Ovary (tissue), 3 donors: Measurements from ENCODE around the gene NRXN3.

Experiments used
- EP300 ChIP-seq: sonication (generic); formaldehyde crosslinking; IDR thresholded peaks from one replicate; pipeline ENCODE4 v1.6.1; 2017; ENCODE audit warnings: antibody characterized with exemption
- TF ChIP-seq, protein P1 (sequence below), 3 donors: fragments of 450-650 bp in 2 of 3; fragments of 200-600 bp in 1 of 3; IDR thresholded peaks; one replicate each; pipeline versions ENCODE4 v1.5.1 to v1.8.0; 2016 to 2022; ENCODE audit warnings: antibody characterized with exemption in 3 of 3, mild to moderate bottlenecking in 1 of 3
- donor health status: DM: no; HTN: no; CAD: no.

DNA sequence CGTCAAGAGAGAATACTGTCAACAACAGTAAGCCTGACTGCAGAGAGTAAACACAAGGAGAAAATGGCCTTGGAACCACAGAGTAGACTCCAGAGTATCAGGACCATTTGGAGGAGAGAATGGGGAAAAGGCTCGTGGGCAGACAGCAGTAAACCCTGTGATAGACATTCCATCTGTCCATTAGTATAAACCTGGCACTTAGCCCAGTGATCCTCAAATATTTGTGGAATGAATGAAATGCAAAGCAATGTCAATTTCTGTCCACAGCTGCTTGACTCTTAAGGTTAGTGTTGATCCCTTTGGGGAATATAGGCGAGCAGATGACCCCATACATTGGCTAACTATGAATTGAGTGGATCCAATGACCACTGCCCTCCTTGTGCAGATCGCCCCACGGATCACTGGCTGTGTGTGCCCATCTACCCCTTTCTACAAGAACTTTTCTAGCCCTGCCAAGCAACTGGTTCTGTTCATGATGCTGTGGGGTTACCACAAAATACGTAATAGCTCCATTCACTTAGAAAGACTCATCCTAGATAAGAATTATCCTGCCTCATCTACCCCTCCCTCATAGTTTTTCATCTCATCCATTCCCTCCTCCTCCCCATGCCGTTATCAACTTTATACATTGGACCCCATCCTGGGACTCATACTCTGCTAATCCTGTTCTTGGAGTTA is 846.8 kb downstream of the NRXN3 start:
- TF ChIP-seq, protein P1, sequence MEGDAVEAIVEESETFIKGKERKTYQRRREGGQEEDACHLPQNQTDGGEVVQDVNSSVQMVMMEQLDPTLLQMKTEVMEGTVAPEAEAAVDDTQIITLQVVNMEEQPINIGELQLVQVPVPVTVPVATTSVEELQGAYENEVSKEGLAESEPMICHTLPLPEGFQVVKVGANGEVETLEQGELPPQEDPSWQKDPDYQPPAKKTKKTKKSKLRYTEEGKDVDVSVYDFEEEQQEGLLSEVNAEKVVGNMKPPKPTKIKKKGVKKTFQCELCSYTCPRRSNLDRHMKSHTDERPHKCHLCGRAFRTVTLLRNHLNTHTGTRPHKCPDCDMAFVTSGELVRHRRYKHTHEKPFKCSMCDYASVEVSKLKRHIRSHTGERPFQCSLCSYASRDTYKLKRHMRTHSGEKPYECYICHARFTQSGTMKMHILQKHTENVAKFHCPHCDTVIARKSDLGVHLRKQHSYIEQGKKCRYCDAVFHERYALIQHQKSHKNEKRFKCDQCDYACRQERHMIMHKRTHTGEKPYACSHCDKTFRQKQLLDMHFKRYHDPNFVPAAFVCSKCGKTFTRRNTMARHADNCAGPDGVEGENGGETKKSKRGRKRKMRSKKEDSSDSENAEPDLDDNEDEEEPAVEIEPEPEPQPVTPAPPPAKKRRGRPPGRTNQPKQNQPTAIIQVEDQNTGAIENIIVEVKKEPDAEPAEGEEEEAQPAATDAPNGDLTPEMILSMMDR (IDR thresholded peaks at IDR 0.05) = no peak
- no peak for TF ChIP-seq EP300
